ENCODE measurements around the gene NR0B2. TPM values are rescaled to one million over a fixed set of nuclear protein-coding genes. Genes with fewer than 3 reads are reported as not detected.

NR0B2 gene
- total RNA-seq, 1 donor from 2014 or later, result not detected

DNA sequence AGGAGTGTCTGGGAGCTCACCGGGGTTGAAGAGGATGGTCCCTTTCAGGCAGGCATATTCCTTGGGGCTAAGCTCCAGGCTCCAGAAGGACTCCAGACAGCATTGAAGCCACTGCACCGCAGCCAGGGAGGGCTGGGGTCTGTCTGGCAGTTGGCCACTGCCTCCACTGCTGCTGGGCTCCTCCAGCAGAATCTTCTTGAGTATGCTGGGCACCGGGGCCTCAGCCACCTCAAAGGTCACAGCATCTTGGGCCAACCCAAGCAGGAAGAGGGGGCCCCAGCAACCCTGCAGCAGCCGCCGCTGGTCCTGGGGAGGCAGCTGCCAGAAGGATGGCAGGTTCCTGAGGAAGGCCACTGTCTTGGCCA, 404 bp downstream of the NR0B2 start:
- Mint-ChIP-seq H3K4me3 (ENCODE audit: unreplicated experiment) (no peak overlapping the region), H3K36me3 (ENCODE audit: unreplicated experiment) (no peaks in the 10 kb centered on the region), H3K27me3 (ENCODE audit: unreplicated experiment) (peaks cover 3% of the 10 kb centered on the region), H3K4me1 (ENCODE audit: unreplicated experiment) (no peaks in the 10 kb centered on the region), H3K27ac (ENCODE audit: unreplicated experiment) (no peak overlapping the region), H3K9me3 (ENCODE audit: unreplicated experiment) (no peaks in the 10 kb centered on the region)
- no peak for DNase-seq (ENCODE audit: extremely low spot score, unreplicated experiment)
- TF ChIP-seq CTCF (IDR thresholded peaks at IDR 0.05), result no peak

DNA sequence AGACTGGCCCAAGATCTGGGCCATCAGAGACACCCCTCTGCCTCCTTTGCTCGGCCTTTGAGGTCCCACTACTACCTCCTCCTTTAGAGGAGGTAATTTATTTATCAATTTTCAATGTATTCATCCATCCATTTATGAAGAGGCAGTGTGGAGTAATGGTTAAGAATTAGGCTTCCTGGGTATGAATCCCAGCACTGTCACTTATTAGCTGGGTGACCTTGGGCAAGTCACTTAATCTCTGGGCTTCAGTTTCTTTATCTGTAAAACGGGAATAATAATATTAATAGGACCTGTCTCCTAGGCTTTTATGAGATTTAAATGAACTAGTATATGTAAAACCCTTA, 1.7 kb downstream of the NR0B2 start:
- no peak overlapping the region for H3K27ac Mint-ChIP-seq (ENCODE audit: unreplicated experiment)
- no peak overlapping the region for H3K4me3 Mint-ChIP-seq (ENCODE audit: unreplicated experiment)
- H3K4me1 Mint-ChIP-seq (ENCODE audit: unreplicated experiment), result no peaks in the 10 kb centered on the region
- TF ChIP-seq CTCF (IDR thresholded peaks at IDR 0.05), result no peak
- H3K36me3 Mint-ChIP-seq (ENCODE audit: unreplicated experiment), result no peaks in the 10 kb centered on the region
- H3K9me3 Mint-ChIP-seq (ENCODE audit: unreplicated experiment), result no peaks in the 10 kb centered on the region
- H3K27me3 Mint-ChIP-seq (ENCODE audit: unreplicated experiment), result peaks cover 3% of the 10 kb centered on the region
- DNase-seq (ENCODE audit: extremely low spot score, unreplicated experiment), result no peak

- Mint-ChIP-seq H3K9me3 (ENCODE audit: unreplicated experiment) (no peaks in the 10 kb centered on the region), H3K36me3 (ENCODE audit: unreplicated experiment) (no peaks in the 10 kb centered on the region), H3K4me3 (ENCODE audit: unreplicated experiment) (no peak overlapping the region), H3K27ac (ENCODE audit: unreplicated experiment) (no peak overlapping the region), H3K27me3 (ENCODE audit: unreplicated experiment) (peaks cover 3% of the 10 kb centered on the region), H3K4me1 (ENCODE audit: unreplicated experiment) (no peaks in the 10 kb centered on the region)
- TF ChIP-seq CTCF (IDR thresholded peaks at IDR 0.05), result no peak
- DNase-seq (ENCODE audit: extremely low spot score, unreplicated experiment), result no peak
These were observed 2.2 kb downstream of the NR0B2 start for GRCh38 chr1:26911399-26912146.

GRCh38 chr1:26910343-26911160, 3.2 kb downstream of the NR0B2 start:
- H3K27ac Mint-ChIP-seq (ENCODE audit: unreplicated experiment), result no peak overlapping the region
- H3K4me3 Mint-ChIP-seq (ENCODE audit: unreplicated experiment), result no peak overlapping the region
- H3K9me3 Mint-ChIP-seq (ENCODE audit: unreplicated experiment), result no peaks in the 10 kb centered on the region
- no peaks in the 10 kb centered on the region for H3K4me1 Mint-ChIP-seq (ENCODE audit: unreplicated experiment)
- TF ChIP-seq CTCF (IDR thresholded peaks at IDR 0.05), result no peak
- no peaks in the 10 kb centered on the region for H3K27me3 Mint-ChIP-seq (ENCODE audit: unreplicated experiment)
- DNase-seq (ENCODE audit: extremely low spot score, unreplicated experiment), result no peak
- H3K36me3 Mint-ChIP-seq (ENCODE audit: unreplicated experiment), result no peaks in the 10 kb centered on the region

- Mint-ChIP-seq H3K36me3 (ENCODE audit: unreplicated experiment) (no peaks in the 10 kb centered on the region), H3K27me3 (ENCODE audit: unreplicated experiment) (no peaks in the 10 kb centered on the region), H3K27ac (ENCODE audit: unreplicated experiment) (no peak overlapping the region), H3K4me1 (ENCODE audit: unreplicated experiment) (no peaks in the 10 kb centered on the region), H3K9me3 (ENCODE audit: unreplicated experiment) (no peaks in the 10 kb centered on the region), H3K4me3 (ENCODE audit: unreplicated experiment) (no peak overlapping the region)
- no peak for TF ChIP-seq CTCF (IDR thresholded peaks at IDR 0.05)
- no peak for DNase-seq (ENCODE audit: extremely low spot score, unreplicated experiment)
These were observed 3.8 kb downstream of the NR0B2 start for GRCh38 chr1:26909951-26910342.
